ENCODE data around the gene TMEM163. TPM values are rescaled to one million over a fixed set of nuclear protein-coding genes. Genes with fewer than 3 reads are reported as not detected.

Gene TMEM163
- total RNA-seq, 1 experiment from 2014 or later: 0.12 TPM

GRCh38 chr2:134441153-134441863 is 277.5 kb downstream of the TMEM163 start:
- POLR2A ChIA-PET: no interaction called here
- H3K36me3 ChIP-seq (ENCODE audit: control insufficient read depth in 1 of 2, insufficient read depth in 2 of 2, low read length in 2 of 2): no peaks in the 10 kb centered on the region
- H3K79me2 ChIP-seq (ENCODE audit: insufficient read depth, low read length): no peaks in the 10 kb centered on the region
- no peak overlapping the region for H3K4me3 ChIP-seq (replicated peaks in 1 of 2; ENCODE audit: low read depth in 1 of 2, low read length in 2 of 2)
- H3K9me3 ChIP-seq (ENCODE audit: control insufficient read depth in 1 of 2, insufficient read depth in 1 of 2, low read depth in 1 of 2, low read length in 2 of 2): no peaks in the 10 kb centered on the region
- intact Hi-C loops (cut with micrococcal nuclease): no loop called here
- ATAC-seq (no peak), DNase-seq (ENCODE audit: low read depth, low spot score) (no peak)
- H2AFZ ChIP-seq (ENCODE audit: low read depth, low read length, poor library complexity, severe bottlenecking): no peak overlapping the region
- no peaks in the 10 kb centered on the region for H4K20me1 ChIP-seq (ENCODE audit: insufficient read depth)
- H3K9me2 ChIP-seq (ENCODE audit: insufficient read depth): no peaks in the 10 kb centered on the region
- H3K4me1 ChIP-seq (ENCODE audit: control insufficient read depth in 1 of 2, insufficient read depth in 2 of 2, low read length in 2 of 2): no peaks in the 10 kb centered on the region
- no peak overlapping the region for H3K27ac ChIP-seq (ENCODE audit: low read depth, low read length)
- CTCF ChIA-PET: interaction anchor here (0.7 kb wide), 1 partner anchor 446 kb away, joined by 3 read pairs; no protein-coding TSS in a partner anchor
- no peaks in the 10 kb centered on the region for H3K27me3 ChIP-seq (ENCODE audit: insufficient read depth, low read length)
- no peak overlapping the region for H3K9ac ChIP-seq (ENCODE audit: low read length)
- no peak overlapping the region for H3K4me2 ChIP-seq (ENCODE audit: low read length)
- RAD21 ChIA-PET (ENCODE audit: low non-redundant PET in 1 of 2, low total read pairs in 2 of 2, uncharacterized antibody in 2 of 2, unreplicated experiment in 2 of 2): interaction anchor here in 1 of 2 experiments (0.6 kb wide), 1 partner anchor 293 kb away, joined by 4 read pairs; no protein-coding TSS in a partner anchor
- no TSS peak for BruUV-seq (replicated peaks)
- TF ChIP-seq EZH2phosphoT487 (IDR thresholded peaks at IDR 0.05; ENCODE audit: borderline replicate concordance): no peak
- no peak for TF ChIP-seq POLR2A (IDR thresholded peaks at IDR 0.05; ENCODE audit: borderline replicate concordance, extremely low read depth, insufficient read depth, insufficient read length)
- TF ChIP-seq ELF1 (IDR thresholded peaks at IDR 0.05; ENCODE audit: borderline replicate concordance, low read depth): no peak
- no peak for TF ChIP-seq ATF3 (IDR thresholded peaks at IDR 0.05)

- intact Hi-C loops (cut with micrococcal nuclease): no loop called here
- Histone ChIP-seq H3K9me2 (ENCODE audit: insufficient read depth) (no peaks in the 10 kb centered on the region), H3K36me3 (ENCODE audit: control insufficient read depth in 1 of 2, insufficient read depth in 2 of 2, low read length in 2 of 2) (no peaks in the 10 kb centered on the region), H3K27ac (ENCODE audit: low read depth, low read length) (no peak overlapping the region), H2AFZ (ENCODE audit: low read depth, low read length, poor library complexity, severe bottlenecking) (no peak overlapping the region), H3K27me3 (ENCODE audit: insufficient read depth, low read length) (no peaks in the 10 kb centered on the region), H3K79me2 (ENCODE audit: insufficient read depth, low read length) (no peaks in the 10 kb centered on the region), H3K9me3 (ENCODE audit: control insufficient read depth in 1 of 2, insufficient read depth in 1 of 2, low read depth in 1 of 2, low read length in 2 of 2) (no peaks in the 10 kb centered on the region), H3K4me2 (ENCODE audit: low read length) (no peak overlapping the region), H3K9ac (ENCODE audit: low read length) (no peak overlapping the region), H3K4me1 (ENCODE audit: control insufficient read depth in 1 of 2, insufficient read depth in 2 of 2, low read length in 2 of 2) (no peaks in the 10 kb centered on the region), H3K4me3 (replicated peaks in 1 of 2; ENCODE audit: low read depth in 1 of 2, low read length in 2 of 2) (no peak overlapping the region), H4K20me1 (ENCODE audit: insufficient read depth) (no peaks in the 10 kb centered on the region)
- ChIA-PET CTCF (no interaction called here), RAD21 (ENCODE audit: low non-redundant PET in 1 of 2, low total read pairs in 2 of 2, uncharacterized antibody in 2 of 2, unreplicated experiment in 2 of 2) (no interaction called here), POLR2A (no interaction called here)
- BruUV-seq (replicated peaks): no TSS peak
- TF ChIP-seq ZBTB33 (IDR thresholded peaks at IDR 0.05; ENCODE audit: extremely low read depth, insufficient replicate concordance, low read length) (no peak), JUND (IDR thresholded peaks at IDR 0.05) (no peak), ZFX (IDR thresholded peaks at IDR 0.05) (no peak), YY1 (IDR thresholded peaks at IDR 0.05; ENCODE audit: extremely low read depth, insufficient replicate concordance, low read depth, low read length) (no peak), SRF (IDR thresholded peaks at IDR 0.05; ENCODE audit: low read depth) (no peak), SIN3A (IDR thresholded peaks at IDR 0.05; ENCODE audit: low read depth) (no peak), FOSL1 (IDR thresholded peaks at IDR 0.05; ENCODE audit: low read depth) (no peak), EGR1 (IDR thresholded peaks at IDR 0.05; ENCODE audit: low read depth) (no peak), EZH2phosphoT487 (IDR thresholded peaks at IDR 0.05; ENCODE audit: borderline replicate concordance) (no peak)
- ATAC-seq (no peak), DNase-seq (ENCODE audit: low read depth, low spot score) (no peak)
Measured at GRCh38 chr2:134440336-134440909, 278.4 kb downstream of the TMEM163 start.

Data from HCT116 (cell line).